HFFc6 (cell line): ENCODE data around the gene GRM2. TPM values are rescaled to one million over a fixed set of nuclear protein-coding genes. Genes with fewer than 3 reads are reported as not detected.

Experiments used
- DNase-seq: peaks from one replicate; pipeline ENCODE4 v3.0.0-alpha.2; 2018
- H3K27ac Mint-ChIP-seq: 2 replicates; pipeline ENCODE4 v1.8.0; 2020; ENCODE audit warnings: mild to moderate bottlenecking, mixed read lengths
- H3K27me3 Mint-ChIP-seq: 2 replicates; pipeline ENCODE4 v1.8.0; 2021; ENCODE audit warnings: mild to moderate bottlenecking, moderate library complexity, mixed read lengths; ENCODE audit not compliant: insufficient read depth
- H3K36me3 Mint-ChIP-seq: 2 replicates; pipeline ENCODE4 v1.8.0; 2021; ENCODE audit warnings: low read depth, mixed read lengths
- H3K4me1 Mint-ChIP-seq: 2 replicates; pipeline ENCODE4 v1.8.0; 2020; ENCODE audit warnings: low read depth, mixed read lengths
- H3K4me3 Mint-ChIP-seq: 2 replicates; pipeline ENCODE4 v1.8.0; 2020; ENCODE audit warnings: mild to moderate bottlenecking, moderate library complexity, mixed read lengths
- H3K9me3 Mint-ChIP-seq: 2 replicates; pipeline ENCODE4 v1.8.0; 2020; ENCODE audit warnings: mild to moderate bottlenecking, mixed read lengths
- CTCF ChIP-seq: fragments of 200-600 bp; sonication (generic); IDR thresholded peaks from 2 replicates; pipeline ENCODE4 v1.5.0; 2021; ENCODE audit warnings: antibody characterized with exemption, mild to moderate bottlenecking
- total RNA-seq, 6 experiments: library from RNA; stranded (reverse); fragmentation: NEBNext Ultra II Directional; extraction: Animal tissue kit (Norgen Biotek cat#: 25700); gene quantifications; 2 replicates in 1 of 6; 3 replicates in 5 of 6; pipeline ENCODE4 v1.2.3, GENCODE V29; 2021

Gene GRM2
- total RNA-seq, 6 experiments from 2014 or later = 0.02 TPM; not detected in 5

DNA sequence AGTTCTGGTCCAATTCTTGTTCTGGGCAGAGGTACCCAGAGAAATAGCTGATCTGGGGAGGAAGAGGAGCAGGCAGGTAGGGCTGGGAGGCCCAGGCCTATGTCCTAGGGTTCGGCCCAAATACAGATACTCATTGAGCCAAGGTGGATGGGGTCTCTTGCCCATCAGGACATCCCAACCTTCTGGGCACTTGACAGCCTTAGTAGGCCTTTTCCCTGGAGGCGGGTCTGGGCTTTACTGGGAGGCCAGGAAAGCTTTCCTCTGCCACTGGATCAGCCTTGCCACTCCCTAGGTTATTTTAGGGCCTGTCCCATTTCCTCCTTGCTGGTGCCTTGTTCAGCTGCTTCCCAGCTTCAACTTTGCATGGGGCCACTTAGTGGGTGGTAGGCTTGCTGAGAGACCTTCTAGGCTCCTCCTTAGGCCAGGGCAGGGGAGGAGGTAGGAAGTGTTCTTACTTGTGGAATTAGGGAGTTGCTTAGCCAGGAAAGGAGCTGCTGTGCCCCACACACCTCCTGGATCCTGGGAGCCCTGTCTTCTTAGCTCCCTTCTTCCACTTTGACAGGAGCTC lies 26.1 kb upstream of the GRM2 start:
- peak overlapping the region; percentile 17; the same call in 1 of the 2 replicates for H3K4me3 Mint-ChIP-seq
- peak overlapping the region; percentile 82 for H3K27ac Mint-ChIP-seq
- TF ChIP-seq CTCF = no peak
- no peaks in the 10 kb centered on the region for H3K9me3 Mint-ChIP-seq
- peaks cover 7% of the 10 kb centered on the region; the same call in 1 of the 2 replicates for H3K27me3 Mint-ChIP-seq
- peaks cover 12% of the 10 kb centered on the region for H3K36me3 Mint-ChIP-seq
- H3K4me1 Mint-ChIP-seq = peaks cover 35% of the 10 kb centered on the region
- DNase-seq = no peak

- Mint-ChIP-seq H3K27me3 (peaks cover 7% of the 10 kb centered on the region; the same call in 1 of the 2 replicates), H3K4me1 (peaks cover 40% of the 10 kb centered on the region), H3K9me3 (no peaks in the 10 kb centered on the region), H3K27ac (peak overlapping the region; percentile 82), H3K36me3 (peaks cover 16% of the 10 kb centered on the region), H3K4me3 (peak overlapping the region; percentile 17)
- TF ChIP-seq CTCF = no peak
- no peak for DNase-seq
These were observed 25.4 kb upstream of the GRM2 start for GRCh38 chr3:51681453-51681852.

DNA sequence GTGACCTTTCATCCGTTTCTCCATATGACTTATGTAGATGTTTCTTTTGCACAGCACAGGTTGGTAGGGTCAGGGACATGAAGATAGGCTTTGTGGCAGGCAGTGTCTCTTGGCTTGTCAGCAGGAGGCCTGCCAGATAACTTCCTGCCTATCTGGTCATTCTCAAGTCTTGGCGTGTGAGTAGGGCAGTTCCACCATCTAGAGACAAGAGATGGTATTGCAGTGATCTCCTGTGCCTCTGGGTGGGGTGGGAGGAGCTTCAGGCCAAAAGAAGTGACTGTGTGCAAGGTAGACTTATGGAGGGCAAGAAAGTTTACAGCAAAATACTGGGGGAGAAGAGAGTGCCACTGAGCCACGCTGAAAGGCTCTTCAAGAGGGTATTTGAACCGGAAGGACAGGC lies 24.8 kb upstream of the GRM2 start:
- Mint-ChIP-seq H3K4me3 (no peak overlapping the region), H3K4me1 (peaks cover 46% of the 10 kb centered on the region), H3K27ac (peak overlapping the region; percentile 82), H3K9me3 (no peaks in the 10 kb centered on the region), H3K27me3 (peaks cover 7% of the 10 kb centered on the region; the same call in 1 of the 2 replicates), H3K36me3 (peaks cover 16% of the 10 kb centered on the region)
- DNase-seq = peak; percentile 89
- TF ChIP-seq CTCF = peak; percentile 86

DNA sequence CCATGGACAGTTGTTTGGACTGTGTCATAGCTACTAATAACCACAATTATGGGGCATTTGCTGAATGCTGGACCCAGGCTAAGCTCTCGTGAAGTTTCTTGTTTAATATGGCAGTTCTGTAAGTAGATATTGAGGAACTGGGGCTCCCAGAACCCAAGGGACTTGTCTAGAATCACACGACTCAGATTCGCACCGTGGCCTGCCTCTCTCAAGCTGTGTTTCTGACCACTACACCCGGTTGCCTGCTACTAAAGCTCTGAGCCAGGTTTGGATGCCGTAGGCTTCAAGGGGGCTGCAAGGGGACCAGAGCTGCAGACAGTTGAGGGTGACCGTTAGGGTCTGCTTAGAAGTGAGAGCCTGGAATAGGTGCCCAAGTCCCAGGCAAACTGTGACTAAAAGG lies 24.3 kb upstream of the GRM2 start:
- Mint-ChIP-seq H3K9me3 (no peaks in the 10 kb centered on the region), H3K4me1 (peaks cover 50% of the 10 kb centered on the region), H3K27ac (no peak overlapping the region; the same call in 1 of the 2 replicates), H3K27me3 (peaks cover 7% of the 10 kb centered on the region; the same call in 1 of the 2 replicates), H3K4me3 (no peak overlapping the region), H3K36me3 (peaks cover 16% of the 10 kb centered on the region)
- no peak for DNase-seq
- no peak for TF ChIP-seq CTCF

GRCh38 chr3:51683566-51683965 lies 23.3 kb upstream of the GRM2 start:
- no peak for TF ChIP-seq CTCF
- no peak for DNase-seq
- no peak overlapping the region for H3K27ac Mint-ChIP-seq
- no peaks in the 10 kb centered on the region for H3K9me3 Mint-ChIP-seq
- H3K27me3 Mint-ChIP-seq = peaks cover 7% of the 10 kb centered on the region; the same call in 1 of the 2 replicates
- H3K4me3 Mint-ChIP-seq = no peak overlapping the region
- H3K4me1 Mint-ChIP-seq = peaks cover 57% of the 10 kb centered on the region
- peaks cover 16% of the 10 kb centered on the region for H3K36me3 Mint-ChIP-seq
